DMS79 (cell line): ENCODE results near the gene PC.
"Not testable (repeated sequence)": the region's sequence is repeated elsewhere in the genome, so short reads cannot be mapped to it uniquely, and the experiment has no call there.

Experiments
- DNase-seq: peaks from one replicate; lab custom pipeline; 2025; lab: John Stamatoyannopoulos, UW

PC gene, protein sequence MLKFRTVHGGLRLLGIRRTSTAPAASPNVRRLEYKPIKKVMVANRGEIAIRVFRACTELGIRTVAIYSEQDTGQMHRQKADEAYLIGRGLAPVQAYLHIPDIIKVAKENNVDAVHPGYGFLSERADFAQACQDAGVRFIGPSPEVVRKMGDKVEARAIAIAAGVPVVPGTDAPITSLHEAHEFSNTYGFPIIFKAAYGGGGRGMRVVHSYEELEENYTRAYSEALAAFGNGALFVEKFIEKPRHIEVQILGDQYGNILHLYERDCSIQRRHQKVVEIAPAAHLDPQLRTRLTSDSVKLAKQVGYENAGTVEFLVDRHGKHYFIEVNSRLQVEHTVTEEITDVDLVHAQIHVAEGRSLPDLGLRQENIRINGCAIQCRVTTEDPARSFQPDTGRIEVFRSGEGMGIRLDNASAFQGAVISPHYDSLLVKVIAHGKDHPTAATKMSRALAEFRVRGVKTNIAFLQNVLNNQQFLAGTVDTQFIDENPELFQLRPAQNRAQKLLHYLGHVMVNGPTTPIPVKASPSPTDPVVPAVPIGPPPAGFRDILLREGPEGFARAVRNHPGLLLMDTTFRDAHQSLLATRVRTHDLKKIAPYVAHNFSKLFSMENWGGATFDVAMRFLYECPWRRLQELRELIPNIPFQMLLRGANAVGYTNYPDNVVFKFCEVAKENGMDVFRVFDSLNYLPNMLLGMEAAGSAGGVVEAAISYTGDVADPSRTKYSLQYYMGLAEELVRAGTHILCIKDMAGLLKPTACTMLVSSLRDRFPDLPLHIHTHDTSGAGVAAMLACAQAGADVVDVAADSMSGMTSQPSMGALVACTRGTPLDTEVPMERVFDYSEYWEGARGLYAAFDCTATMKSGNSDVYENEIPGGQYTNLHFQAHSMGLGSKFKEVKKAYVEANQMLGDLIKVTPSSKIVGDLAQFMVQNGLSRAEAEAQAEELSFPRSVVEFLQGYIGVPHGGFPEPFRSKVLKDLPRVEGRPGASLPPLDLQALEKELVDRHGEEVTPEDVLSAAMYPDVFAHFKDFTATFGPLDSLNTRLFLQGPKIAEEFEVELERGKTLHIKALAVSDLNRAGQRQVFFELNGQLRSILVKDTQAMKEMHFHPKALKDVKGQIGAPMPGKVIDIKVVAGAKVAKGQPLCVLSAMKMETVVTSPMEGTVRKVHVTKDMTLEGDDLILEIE

DNA sequence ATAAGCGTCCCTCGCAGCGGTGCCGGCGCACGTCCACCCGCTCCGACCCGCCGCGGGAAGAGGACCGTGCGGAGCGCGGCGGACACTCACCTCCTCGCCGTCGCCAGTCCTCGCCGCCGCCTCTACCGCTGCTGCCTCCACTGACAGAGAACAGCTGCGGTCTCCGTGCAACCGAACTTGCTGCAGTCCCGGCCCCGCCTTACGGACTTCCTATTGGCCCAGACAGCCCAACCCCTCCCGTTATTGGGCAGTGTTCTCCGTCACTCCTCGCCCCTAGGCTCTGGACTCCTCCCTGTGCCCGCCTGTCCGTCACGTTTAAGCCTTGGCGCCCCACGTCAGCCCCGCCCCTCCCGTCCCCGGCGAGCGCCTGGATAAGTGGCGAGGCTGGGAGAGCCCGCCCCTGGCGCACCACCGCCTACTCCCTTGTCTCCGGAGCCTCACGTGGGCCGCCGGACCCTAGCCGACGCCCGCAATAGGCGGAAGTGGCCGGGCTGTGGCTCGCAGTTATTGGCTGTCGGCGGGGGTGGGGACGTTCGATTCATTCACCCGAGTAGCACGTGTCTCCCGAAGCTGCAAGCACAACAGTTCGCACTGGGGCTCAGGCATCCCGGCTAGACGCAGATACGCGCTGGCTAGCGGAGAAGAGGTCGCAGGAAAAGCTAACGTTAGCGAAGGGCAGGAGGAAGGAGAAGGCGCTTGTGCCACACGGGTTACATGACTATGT lies at the start of gene PC:
Gene PC, minus strand, starts transcription at position 152 of the 724 bp plus-strand sequence. CDS start 86,224 bp downstream, outside the sequence.
- DNase-seq, result peak; percentile 99

DNA sequence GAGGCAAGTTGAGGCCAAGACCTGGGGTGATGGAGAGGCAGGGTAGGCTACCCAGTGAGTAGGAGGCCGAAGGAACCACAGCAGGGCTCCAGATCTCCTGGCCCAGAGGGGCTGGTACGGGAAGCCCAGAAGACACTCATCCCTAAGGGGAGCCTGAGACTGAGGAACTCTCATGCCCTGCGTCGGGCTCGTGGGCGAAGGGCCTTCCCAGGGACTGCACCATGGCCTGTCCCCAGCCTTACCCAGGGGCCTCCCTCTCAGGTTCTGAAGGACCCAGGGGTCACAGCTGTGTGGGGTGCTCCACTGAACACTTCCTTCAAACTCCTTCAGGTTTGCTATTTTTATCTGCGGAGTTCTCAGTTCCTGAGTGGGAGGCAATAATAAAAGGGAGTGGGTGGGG lies 48.9 kb upstream of the PC start:
- DNase-seq, result no peak

DNA sequence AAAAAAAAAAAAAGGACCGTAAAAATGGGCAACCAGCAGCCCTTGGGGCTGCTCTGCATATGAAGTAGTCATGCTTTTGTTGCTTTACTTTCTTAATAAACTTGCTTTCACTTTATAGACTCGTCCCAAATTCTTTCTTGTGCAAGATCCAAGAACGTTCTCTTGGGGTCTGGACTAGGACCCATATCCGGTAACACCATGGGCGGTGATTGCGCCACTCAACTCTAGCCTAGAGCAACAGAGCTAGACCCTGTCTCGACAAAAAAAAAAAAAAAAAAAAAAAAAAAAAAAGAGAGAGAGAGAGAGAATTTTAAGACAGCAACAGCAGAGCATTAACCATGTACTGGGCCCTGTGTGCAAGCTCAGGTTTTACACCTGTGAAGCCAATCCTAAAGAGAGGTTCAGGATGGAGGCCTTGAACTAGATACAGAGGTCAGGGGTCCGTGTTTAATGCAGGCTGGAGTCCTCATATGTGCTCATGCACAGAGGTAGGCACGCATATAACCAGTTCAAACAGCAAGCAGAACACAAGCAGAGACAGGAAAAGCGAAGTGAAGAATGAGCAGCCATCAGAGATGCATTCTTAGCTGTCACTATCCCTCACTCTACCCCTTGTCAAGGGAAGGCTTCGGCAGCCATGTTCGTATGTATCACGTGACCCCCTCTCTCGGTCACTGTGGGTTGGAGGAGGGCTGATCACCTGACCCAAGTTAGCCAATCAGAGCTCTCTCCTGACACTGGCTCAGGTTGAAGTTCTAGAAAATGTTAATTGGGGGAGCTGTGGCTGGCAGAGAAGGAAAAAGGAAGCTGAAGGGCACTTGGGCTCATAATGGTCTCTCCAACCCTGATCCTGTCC lies 48.1 kb upstream of the PC start:
- no peak for DNase-seq

DNA sequence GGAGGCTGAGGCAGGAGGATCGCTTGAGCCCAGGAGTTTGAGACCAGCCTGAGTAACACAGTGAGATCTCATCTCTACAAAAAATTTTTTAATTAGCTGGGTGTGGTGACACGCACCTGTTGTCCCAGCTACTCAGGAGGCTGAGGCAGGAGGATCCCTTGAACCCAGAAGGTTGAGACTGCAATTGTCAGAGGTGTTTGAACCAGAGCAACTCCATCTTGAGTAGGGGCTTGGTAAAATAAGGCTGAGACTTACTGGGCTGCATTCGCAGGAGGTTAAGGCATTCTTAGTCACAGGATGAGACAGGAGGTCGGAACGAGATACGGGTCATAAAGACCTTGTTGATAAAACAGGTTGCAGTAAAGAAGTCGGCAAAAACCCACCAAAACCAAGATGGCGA lies 47.0 kb upstream of the PC start:
- not testable (repeated sequence) for DNase-seq

DNA sequence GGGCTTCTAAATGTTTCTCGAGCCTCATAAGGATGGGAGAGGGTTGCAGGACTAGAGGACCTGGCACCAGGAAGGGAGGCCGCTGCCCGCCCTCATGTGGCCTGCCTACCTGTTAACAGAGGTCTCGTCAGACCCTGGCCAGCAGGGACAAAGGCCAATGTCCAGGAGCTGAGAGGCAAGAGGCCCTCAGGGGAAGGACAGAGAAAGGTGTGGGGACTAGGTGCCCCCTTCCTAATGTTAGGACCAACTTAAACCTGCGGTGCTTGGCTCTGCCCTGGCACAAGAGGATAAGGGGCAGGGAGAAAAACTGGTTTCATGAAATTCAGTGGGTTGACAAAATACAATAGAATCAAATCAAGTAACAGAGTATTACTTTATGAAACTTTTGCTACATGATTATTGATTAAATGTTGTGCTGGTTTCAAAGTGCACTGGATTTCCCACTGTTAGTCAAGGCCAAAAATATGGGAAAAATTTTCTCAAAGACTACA lies 44.8 kb upstream of the PC start:
- DNase-seq, result no peak

DNA sequence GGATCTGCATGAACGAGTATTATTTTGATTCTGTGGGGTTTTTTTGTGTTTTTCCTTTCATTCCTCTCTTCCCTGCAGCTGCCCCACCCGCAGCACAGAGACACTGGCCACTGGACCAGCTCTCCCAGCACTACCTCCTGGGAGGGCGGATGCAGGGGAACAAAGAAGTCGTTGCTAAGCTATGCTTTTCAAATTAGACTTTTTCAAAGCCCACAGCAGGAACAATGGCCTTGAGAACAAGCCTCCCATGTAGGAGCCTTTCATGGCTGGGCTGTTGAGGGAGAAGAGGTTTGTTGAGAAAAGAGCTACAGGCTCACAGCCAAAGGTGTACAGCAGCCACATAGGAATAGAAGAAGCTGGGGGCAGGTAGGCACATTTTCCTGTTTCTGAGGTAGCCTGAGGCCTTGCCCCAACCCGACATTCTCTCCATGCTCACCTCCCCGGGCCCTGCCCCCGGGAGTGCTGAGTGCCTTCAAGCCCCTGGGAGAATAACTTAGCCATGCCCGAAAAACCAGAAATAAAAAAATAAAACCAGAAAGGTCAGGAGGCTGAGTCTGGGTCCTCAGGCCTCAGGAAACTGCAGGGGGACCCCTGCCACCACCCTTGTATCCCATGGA lies 44.2 kb upstream of the PC start:
- DNase-seq, result peak; percentile 15

DNA sequence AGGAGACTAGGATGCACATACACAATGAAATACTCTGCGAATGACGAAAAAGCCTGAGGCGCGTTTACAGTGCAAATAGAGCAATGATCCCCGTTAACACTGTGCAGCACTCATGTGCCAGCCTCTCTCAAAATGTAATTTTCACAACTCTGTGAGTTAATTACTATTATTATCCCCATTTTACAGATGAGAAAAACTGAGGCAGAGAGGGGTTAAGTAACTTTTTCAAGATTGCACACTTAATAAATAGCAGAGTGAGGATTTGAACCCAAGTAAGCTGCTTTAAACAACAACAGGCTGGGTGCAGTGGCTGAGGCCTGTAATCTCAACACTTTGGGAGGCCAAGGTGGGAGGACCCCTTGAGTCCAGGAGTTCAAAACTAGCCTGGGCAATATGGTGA lies 43.1 kb upstream of the PC start:
- no peak for DNase-seq

DNA sequence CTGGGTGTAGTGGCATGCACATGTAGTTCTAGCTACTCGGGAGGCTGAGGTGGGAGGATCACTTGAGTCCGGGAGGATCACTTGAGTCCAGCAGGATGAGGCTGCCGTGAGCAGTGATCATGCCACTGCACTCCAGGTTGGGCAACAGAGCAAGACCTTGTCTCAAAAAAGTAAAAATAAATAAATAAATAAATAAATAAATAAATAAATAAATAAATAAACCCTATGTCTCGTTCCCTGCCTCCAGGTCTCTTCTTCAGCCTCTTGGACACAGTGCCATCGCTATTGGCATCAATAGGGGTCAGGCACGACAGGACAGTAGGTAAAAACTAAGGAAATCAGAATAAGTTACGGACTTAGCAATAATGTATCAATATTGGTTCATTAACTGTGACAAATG lies 41.4 kb upstream of the PC start:
- no peak for DNase-seq

DNA sequence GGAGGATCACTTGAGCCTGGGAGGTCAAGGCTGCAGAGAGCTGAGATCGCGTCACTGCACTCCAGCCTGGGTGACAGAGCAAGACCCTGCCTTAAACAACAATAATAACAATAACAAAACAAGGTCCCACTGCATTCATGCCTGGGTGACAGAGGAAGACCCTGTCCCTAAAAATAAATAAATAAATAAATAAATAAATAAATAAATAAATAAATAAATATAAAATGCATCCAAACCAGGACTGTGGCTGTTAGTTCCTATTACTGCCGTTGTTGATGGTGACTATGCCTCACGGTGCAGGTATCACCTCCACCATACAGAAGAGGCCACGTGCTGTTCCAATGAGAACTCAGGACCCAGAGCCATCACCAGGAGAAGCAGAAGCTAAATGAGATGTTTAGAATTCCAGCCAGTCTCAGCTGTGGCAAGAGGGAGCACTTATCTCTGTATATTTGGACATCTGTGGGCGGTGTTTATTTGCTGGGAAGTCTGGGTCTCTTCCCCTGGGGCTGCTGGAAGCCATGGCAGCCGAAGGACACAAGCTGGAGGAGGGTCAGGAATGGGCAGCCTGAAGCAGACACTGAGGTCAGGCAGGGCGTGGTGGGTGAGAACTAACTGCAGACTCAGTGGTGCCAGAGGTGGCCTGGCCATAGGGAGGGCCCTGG lies 38.6 kb upstream of the PC start:
- no peak for DNase-seq

DNA sequence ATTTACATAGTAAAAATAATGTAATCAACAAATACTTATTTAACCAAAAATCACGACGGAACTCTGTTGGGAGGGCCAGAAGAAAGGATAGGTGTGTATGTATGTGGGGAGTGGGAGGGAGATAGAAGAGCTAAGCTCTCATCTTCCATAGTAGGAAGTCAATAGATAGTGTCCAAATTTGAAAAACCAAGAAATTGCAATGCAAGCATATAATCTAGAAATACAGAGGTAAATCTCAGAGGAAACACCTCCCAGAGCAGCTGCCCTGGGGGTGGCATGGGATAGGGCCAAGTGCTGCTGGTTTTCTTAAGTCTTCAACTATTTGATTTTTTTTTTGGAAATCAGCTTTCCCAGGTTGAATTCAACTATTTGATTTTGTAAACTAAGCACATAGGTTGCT lies 33.9 kb upstream of the PC start:
- no peak for DNase-seq

DNA sequence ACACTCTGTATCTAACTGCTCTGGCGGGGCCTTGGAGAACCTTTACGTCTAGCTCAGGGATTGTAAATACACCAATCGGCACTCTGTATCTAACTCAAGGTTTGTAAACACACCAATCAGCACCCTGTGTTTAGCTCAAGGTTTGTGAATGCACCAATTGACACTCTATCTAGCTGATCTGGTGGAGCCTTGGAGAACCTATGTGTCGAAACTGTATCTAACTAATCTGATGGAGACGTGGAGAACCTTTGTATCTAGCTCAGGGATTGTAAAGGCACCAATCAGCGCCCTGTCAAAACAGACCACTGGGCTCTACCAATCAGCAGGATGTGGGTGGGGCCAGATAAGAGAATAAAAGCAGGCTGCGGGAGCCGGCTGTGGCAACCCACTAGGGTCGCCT lies 31.2 kb upstream of the PC start:
- DNase-seq, result not testable (repeated sequence)

DNA sequence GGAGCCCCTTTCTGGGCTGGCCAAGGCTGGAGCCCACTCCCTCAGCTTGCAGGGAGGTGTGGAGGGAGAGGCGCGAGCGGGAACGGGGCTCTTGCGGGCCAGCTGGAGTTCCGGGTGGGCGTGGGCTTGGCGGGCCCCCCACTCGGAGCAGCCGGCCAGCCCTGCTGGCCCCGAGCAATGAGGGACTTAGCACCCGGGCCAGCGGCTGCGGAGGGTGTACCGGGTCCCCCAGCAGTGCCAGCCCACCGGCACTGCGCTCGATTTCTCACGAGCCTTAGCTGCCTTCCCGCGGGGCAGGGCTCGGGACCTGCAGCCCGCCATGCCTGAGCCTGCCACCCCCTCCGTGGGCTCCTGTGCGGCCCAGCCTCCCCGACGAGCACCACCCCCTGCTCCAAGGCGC lies 30.6 kb upstream of the PC start:
- not testable (repeated sequence) for DNase-seq

DNA sequence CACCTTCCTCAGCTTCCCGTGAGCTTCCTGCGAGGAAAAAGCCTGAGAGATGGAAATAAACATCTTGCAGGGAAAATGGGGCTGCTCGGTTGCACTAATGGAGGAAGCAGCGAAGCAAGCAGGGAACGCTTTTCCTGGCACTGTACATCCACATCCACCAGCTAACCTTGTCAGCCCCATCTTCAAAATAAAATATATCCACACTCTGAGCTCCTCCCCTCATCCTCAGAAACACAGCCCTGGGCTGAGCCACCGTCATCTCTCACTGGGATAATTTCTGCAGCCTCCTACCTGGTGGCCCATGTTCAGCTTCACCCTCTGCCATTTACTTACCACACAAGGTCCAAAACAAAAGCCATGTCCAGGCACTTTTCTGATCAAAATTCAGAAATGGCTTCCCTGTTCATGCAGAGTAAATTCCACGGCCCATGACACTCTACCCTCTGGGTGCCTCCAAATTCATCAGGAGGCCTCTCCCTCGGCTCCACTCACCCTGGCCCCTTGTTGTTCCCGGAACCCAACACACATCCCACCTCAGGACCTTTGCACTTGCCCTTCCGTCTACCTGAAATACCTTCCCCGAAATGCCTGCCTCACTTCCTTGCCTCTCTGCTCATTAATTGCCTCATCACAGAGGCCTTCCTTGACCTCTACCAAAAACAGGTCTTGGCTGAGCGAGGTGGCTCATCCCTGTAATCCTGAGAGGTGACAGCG lies 29.9 kb upstream of the PC start:
- no peak for DNase-seq

DNA sequence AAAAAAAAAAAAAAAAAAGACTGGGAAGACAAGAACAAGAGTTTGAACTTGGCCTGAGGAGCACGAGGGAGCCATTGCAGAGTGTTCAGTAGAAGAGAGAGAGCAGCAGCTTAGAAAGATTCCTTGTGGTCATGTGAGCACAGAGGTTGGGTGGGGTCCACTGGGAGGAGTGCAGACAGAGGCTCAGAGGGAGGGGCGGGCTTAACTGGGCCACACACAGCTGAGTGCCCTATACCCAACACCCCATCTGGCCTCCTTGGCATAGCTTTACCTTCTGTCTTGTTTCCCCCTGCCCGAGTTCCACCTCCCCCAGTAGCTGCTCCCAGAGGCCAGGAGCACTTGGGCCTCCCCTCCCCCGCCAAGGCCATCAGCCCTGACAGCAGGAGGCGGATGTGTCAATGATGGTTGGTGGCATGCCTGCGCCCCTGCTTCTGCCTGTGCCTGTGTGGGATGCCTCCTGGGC lies 29.0 kb upstream of the PC start:
- DNase-seq, result no peak

DNA sequence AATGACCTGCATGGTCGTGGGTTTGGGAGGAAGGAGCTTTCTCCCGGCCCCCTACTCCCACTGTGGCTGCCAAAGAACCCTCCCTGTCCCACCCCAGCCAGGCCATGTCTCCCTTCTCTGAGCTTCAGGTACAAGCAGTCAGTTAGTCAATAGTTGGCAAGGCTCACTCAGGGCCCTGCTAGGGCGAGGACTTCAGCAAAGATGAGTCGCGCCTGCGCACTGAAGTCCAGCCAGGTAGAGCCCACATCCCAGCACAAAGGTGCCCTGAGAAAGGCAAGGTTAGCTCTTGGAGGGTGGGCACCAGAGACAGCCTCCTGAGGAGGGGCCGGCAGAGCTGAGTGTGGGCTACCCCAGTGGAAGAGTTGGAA lies 28.0 kb upstream of the PC start:
- no peak for DNase-seq

DNA sequence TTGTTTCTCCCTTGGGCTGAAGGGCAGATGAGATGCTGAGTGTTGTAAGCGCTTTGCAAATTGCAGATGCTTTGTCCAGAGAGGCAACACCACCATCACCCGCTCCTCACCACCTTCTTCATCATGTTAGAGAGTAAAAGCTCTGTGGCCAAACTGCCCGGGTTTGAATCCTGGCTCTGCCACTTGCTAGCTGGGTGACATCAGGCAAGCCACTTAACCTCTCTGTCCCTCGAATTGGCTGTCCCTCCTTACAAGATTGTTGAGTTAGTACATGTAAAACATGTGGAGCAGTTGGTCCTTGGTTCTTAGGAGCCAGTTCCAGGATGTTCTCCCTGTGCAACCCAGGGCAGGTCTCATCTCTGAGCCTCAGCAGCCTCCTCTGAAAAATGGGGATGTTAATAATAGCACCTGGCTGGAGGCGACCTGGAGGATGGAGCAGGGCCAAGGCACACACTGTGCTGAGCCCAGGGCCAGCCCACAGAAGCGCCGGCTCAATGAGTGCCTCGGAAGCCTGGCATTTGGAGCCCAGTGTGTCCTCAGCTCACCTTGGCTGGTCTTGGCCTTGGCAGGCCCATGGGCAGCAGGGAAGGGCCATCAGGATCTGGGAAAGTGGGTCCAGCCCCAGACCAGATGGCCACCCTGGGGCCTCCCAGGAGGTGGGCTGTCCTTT lies 27.5 kb upstream of the PC start:
- no peak for DNase-seq

DNA sequence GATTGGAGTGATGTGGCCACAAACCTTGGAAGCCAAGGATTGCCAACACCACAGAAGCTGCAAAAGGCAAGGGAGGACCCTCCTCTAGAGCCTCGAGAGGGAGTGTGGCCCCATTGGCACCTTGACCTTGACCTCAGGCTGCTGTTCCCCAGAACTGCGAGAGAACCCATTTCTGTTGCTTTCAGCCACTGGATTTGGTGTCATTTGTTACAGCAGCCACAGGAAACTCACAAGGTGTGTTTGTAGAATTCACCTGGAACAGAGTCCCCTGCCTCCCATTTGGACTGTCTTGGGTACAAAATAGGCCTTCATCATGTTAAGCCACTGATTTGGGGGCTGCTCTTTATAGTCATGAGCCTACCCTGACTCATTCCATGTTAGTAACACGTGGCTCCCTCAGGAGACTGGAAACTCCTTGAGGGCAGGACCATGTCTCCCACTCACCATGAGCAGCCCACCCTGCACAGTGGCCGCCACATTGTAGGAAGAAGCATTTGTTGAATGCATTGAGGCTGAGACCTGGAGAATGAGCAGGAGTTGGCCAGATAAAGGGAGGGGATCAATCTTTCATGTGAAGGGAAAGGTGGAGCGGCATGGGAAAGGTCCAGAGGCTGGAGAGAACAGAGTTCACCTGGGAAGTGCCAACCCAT lies 25.2 kb upstream of the PC start:
- no peak for DNase-seq
